ENCODE results near the gene SH2D3A. TPM values are rescaled to one million over a fixed set of nuclear protein-coding genes. Genes with fewer than 3 reads are reported as not detected.
A peak's percentile ranks its signal among the peaks of the same experiment; 100 is the strongest.
"Not testable (repeated sequence)": the region's sequence is repeated elsewhere in the genome, so short reads cannot be mapped to it uniquely, and the experiment has no call there.

SH2D3A gene
- total RNA-seq (2014; rRNA removed; shearing (Covaris generic)): not detected in 2 replicates

DNA sequence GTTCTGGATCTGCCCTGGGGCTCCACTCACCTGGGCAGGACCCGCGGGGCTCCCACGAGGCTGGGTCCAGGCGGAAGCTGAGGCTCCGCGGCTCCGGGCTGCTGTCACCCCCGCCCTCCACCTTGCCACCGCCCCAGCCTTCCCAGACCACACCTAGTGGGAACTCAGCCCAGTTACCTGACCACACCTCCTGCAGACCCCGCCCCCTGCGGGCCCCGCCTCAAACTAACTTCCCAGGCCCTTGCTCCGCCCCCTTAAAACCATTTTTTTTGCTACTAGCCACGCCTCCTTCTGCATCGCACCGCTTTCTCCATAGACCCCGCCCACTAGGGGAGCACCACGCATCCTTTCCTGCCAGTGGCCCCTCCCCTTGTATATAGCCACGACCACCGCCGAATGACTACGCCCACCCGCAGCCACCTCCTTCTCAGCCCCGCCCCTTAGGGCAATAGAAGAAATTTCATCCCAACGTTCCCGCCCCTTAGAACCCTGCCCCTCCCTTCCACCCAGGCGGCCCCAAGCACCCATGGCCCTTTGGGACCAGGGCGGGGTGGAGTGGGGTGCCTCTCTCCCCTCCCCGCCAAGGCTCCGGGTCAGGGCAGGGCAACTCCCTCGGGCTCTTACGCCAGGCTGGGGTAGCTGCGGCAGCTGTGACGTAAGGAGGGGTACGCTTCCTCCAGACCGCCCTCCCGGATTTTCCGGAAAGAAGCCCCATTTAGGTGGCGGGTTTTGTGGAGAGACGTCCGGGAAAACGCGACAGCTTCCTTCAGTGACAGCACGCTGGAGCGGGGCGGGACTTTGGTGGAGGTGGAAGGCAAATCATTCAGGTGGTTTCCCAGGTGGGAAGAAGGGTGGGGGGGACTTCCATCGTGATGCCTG lies at the start of gene SH2D3A:
Gene SH2D3A (minus strand): TSS at position 79 of the 879 bp plus-strand sequence. CDS start 3,687 bp downstream, outside the sequence.
- DNase-seq (ENCODE audit: low spot score): no peak

DNA sequence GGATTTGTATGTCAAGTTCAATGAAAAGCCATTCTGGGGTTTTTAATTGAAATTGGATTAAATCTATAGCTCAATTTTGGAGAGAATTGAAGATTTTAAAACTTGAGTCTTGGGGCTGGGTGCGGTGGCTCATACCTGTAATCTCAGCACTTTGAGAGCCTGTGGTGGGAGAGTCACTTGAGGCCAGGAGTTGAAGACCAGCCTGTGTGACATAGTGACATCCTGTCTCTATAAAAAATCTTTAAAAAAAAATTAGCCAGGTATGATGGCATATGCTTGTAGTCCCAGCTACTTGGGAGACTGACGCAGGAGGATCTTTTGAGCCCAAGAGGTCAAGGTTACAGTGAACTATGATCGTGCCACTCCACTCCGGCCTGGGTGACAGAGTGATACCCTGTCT lies 46.4 kb upstream of the SH2D3A start:
- no peak for DNase-seq (ENCODE audit: low spot score)

DNA sequence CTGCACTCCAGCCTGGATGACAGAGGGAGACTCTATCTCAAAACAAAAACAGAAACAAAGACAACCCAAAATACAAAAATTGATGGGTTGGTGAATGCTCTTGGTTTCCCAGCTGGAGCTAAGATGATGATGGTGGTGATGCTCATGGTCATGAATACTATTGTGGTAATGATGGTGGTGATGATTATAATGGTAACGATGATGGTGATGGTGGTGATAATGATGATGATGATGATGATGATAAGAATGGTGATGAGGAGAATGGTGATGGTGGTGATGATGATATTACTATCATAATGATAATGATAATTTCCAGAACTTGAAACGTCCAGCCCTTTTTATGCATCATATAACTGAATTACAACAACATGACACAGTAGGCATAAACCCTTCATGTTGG lies 45.4 kb upstream of the SH2D3A start:
- DNase-seq (ENCODE audit: low spot score): no peak

DNA sequence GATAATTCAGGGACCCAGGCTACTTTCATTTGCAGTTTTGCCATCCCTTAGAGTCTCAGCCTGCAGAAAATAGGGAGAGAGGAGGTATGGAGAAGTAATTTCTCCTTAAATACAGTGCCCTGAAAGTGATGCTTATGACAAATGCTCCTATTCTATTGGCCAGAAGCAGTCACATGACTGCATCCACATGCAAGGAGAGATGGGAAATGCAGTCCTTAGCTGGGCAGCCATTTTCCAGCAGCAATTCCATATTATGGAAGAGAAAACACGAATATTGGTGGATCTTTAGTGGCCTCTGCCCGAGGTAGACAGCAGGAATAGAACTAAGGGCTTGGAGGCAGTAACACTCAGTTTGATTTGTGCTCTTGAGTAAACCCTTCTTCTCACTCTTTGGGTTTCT lies 44.7 kb upstream of the SH2D3A start:
- DNase-seq (ENCODE audit: low spot score): peak; percentile 86

DNA sequence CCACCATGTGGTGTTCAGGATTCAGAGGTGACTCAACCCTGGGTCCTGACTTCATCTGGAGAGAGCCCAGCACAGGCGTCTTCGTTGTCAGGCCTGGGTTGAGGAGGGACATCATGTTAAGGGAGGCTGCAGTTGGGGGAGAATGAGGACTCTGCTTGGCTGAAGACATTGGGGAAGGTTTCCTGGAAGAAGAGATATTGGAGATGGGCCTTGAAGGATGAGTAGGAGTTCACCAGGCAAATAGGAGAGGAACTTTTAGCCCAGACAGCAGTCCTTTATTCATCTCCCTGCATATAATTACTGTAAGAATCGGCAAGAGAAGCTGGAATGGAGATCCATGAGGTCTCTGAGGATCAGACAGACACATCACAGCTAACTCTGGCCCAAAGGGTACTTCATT lies 44.1 kb upstream of the SH2D3A start:
- no peak for DNase-seq (ENCODE audit: low spot score)

DNA sequence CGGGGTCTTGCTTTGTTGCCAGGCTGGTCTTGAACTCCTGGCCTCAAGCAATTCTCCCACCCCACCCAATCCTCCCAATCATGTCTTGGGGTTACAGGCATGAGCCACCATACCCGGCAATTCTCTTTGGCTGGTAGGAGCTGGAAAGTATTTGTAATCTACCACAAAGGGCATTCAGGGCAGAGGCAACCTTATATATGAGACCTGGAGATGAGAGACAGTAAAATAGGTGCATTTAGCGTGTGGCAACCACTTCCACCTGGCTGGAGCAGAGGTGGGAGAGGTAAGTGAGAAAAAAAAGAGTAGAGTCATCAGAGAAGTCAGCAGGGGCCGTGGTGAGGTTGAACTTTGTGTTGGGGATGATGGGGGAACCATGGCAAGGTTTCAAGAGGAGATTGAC lies 42.0 kb upstream of the SH2D3A start:
- DNase-seq (ENCODE audit: low spot score): no peak

DNA sequence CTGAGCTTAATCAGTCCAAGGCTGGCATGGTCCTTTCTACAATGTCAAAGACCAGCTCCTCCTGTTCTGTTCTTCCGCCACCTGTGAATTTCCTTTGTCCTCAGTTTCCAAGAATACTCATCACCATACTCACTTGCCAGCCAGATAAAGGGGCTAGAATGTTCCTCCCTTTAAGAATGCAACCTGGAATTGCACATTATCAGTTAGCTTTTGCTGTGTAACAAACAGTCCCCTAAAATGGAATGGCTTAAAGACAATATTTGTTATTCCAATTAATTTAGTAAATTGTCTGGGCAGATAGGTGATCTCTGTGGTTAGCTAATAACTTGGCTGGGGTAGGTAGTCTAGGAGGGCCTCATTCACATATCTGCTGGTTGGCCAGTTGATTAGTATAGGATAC lies 41.3 kb upstream of the SH2D3A start:
- DNase-seq (ENCODE audit: low spot score): no peak

DNA sequence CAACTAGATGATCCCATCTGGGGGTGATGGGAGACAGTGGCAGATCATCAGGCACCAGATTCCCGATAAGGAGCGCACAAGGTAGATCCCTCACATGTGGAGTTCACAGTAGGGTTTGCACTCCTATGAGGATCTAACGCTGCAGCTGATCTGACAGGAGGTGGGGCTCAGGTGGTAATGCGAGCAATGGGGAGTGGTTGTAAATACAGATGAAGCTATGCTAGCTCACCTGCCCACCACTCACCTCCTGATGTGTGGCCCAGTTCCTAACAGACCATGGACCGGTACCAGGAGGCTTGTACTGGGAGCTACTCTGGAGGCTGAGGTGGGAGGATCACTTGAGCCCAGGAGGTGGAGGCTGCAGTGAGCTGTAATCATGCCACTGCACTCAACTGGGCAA lies 40.1 kb upstream of the SH2D3A start:
- DNase-seq (ENCODE audit: low spot score): no peak

DNA sequence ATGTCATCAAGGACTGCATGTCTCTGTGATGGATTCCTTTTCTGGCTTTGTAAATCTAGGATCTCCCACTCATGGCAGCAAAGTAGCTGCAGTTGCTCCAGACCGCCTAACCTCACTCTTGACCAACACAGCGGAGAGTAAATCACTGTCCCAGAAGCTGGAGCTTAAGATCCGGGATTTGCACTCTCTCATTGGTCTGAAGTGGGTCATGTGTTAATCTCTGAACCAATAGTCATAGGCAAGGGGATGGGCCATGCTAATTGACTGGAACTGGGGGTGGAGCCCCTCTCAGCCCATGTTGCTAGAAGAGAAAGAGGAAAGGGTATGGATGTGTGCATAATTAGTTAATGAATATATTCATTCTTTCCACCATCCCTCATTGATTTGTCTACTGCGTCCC lies 39.3 kb upstream of the SH2D3A start:
- peak; percentile 48 for DNase-seq (ENCODE audit: low spot score)

DNA sequence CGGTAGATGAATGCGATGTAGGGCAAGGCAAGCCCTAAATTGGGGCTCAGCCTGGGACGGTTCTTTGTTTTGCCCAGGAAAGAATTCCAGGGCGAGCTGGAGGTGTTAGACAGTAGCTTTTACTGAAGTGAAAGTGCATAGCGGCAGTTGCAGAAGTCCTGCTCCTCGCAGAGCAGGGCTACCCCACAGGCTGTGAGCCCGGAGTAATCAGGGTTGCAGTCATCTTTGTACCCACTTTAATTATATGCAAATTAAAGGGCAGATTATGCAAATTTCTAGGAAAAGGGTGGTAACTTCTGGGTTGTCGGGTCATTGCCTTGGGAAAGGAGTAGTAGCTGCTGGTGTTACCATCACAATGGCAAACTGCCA lies 35.8 kb upstream of the SH2D3A start:
- DNase-seq (ENCODE audit: low spot score): no peak

DNA sequence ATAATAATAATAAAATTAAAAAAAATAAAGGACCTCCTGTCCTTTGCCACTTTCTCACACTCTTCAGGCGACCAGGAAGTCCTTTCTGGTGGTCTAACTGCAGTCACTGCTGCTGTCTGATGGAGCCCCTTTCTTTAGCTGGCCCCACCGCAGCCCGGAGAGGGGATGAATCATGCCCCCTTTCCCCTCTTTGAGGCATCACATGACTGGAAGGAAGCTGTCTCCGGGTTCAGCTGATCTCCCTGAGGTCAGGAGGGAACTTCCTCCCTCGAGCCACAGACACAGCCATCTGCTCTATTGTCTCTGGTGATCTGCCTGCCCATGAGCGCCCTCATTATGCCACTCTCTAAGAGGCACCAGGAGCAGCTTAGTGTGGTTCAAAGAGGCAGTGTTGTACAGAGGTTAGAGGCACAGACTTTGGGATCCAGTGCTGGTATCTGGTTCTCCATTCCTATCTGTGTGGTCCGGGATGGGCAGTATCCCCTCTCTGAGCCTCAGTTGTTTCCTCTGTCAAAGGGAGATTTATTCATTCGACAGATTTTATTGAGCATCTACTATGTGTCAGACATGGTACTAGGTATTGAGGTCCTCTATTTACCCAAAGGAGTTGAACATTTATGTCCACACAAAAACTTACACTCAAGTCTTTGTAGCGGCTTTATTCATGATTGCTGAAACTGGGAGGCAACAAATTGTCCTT lies 35.3 kb upstream of the SH2D3A start:
- no peak for DNase-seq (ENCODE audit: low spot score)

DNA sequence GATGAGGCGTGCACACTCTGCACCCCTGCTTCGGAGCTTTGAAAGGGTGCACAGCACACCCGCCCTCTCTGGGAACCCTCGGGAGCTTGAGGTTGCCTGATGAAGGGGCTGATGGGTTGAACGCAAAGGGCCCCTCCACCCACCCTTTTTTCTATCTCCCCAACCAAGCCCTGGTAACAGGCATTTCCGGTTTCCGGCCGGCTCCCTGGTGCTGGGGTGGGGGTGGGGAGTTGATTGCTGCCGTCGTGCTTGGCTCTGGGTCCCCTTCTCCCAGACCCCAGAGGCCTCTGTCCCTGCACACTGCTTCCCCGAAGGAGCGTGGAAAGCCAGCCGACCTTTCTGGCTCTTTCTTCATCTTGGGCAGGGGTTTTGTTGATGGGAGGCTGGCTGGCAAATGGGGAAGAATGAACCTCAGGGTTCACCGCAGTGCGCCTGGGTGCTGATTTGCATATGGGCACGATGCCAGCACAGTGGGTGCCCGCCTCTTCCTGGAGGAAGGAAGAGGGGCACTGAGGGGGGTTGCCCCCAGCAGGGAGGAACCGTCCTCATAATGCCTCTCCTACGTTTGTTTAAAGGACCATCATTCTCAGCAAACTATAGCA lies 34.4 kb upstream of the SH2D3A start:
- no peak for DNase-seq (ENCODE audit: low spot score)

DNA sequence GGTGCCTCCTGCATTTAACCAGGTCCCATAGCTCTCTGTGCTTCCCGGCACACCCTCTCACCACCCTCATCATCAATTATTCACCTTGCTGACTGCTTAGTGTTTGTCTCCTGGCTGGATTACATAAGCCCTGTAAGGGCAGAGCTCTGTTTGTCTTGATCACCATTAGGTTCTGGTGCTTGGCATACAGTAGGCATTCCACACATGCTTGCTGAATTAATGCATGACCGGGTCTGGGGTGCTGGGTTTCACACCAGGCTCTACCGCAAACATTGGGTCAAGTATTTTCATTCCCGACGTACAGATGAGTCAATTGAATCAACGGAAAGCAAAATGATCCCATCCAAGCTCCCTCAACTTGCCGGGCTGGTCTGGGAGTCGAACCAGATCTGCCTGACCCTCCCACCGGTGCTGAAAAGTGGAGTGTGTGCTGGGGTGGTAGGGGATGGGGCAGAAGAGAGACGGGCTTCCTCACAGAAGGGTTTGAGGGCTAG lies 33.8 kb upstream of the SH2D3A start:
- peak; percentile 26 for DNase-seq (ENCODE audit: low spot score)

DNA sequence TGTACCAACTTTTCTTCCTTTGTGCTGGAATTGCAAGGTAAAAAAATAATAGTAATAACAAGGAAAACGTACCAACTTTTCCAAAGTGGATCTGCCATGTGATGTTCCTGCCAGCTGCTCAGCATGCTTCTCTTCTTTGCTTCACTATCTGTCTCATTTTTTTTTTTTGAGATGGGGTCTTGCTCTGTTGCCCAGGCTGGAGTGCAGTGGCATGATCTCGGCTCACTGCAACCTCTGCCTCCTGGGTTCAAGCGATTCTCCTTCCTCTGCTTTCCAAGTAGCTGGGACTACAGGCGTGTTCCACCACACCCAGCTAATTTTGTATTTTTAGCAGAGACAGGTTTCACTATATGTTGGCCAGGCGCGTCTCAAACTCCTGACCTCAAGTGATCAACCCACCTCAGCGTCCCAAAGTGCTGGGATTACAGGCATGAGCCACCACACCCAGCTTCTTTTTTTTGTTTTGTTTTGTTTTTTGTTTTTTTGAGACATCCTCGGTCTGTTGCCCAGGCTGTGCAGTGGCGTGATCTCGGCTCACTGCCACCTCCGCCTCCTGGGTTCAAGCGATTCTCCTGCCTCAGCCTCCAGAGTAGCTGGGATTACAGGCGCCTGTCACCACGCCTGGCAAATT lies 33.0 kb upstream of the SH2D3A start:
- not testable (repeated sequence) for DNase-seq (ENCODE audit: low spot score)

DNA sequence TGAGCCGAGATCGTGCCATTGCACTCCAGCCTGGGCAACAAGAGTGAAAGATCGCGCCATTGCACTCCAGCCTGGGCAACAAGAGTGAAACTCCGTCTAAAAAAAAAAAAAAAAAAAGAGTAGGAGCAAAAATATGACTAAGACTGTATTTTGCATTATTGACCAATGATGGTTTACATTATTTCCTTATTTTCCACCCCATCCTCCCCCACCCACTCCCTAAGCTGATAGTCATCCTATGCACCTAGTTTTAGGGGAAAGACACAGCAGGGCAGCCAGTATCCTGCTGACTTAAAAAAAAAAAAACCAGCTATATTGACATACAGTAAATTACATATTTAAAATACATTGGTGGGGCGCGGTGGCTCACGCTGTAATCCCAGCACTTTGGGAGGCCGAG lies 30.4 kb upstream of the SH2D3A start:
- DNase-seq (ENCODE audit: low spot score): no peak

DNA sequence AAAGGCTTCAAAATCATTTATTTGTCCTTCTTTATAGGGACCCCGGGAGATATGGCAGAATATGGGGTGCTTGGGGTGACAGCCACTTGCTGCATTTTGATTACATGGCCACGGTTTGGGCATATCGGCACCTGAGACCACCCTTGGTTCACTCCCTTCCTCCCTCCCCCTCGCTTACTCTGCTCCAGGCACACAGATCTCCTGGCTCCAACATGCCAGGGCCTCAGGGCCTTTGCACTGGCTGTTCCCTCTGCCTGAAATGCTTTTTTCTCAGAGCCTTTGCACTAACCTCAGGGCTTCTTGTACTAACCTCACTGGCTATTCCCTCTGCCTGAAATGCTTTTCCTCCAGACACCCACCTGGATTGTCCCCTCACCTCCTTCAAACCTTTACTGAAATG lies 29.0 kb upstream of the SH2D3A start:
- DNase-seq (ENCODE audit: low spot score): no peak

DNA sequence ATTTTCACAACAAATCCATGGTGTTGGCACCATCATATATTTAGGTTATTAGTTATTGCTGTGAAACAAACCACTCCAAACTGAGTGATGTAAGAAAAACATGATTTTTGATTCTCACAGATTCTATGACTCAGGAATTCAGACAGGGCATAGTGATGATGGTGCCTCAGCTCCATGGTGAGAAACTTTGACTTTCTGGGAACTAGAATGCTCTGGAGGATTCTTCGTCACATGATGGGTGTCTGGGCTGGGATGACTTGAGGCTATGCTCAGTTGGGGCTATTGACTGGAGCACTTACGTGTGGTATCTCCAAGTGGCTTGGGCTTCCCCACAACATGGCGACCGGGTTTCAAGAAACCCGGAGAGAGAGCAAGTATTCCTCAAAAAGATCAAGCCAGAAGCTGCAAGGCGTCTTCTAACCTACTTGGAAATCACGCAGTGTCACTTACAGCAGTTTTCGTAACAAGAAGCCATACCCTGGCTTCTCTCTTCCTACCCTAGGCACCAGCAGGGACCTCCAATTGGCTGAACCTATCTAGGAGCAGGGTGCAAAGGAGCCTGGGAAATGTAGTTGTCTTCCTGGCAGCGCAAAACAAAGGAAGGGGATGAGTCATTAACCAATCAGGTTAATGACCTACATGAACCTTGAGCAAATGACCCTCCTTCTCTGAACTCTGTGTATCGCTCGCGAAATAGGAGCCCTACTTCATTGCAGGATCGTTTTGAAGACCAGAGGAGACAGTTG lies 27.6 kb upstream of the SH2D3A start:
- DNase-seq (ENCODE audit: low spot score): no peak

DNA sequence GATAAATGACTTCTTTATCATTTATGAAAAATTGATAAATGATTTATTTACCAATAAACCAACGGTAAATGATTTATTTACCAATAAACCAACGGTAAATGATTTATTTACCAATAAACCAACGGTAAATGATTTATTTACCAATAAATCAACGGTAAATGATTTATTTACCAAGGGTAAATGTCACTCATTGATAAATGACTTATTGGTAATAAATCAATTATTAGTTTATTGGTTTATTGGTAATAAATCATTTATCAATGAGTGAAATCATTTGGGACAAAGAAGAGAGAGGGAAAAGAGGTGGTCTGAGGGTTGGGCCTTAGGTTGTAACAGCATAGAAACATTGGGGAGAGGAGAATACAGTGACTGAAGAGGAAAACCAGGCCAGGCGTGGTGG lies 26.7 kb upstream of the SH2D3A start:
- no peak for DNase-seq (ENCODE audit: low spot score)

DNA sequence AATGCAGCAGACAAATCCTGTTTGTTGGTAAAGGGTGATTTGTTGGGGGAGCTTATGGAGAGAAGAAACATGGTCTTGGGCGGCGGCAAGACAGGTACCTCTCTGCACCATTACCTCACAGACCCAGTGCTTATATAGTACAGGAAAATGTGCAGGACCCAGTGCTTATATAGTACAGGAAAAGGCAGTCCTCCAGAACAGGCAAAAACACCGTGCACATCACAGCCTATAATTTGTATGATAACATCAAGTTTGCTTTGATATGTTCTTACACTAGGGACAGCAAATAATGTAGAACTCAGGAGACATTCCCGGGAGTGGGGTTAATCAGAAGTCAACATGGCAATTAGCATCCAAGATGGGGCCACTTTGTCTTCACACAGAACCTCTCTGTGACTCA lies 26.2 kb upstream of the SH2D3A start:
- DNase-seq (ENCODE audit: low spot score): no peak

DNA sequence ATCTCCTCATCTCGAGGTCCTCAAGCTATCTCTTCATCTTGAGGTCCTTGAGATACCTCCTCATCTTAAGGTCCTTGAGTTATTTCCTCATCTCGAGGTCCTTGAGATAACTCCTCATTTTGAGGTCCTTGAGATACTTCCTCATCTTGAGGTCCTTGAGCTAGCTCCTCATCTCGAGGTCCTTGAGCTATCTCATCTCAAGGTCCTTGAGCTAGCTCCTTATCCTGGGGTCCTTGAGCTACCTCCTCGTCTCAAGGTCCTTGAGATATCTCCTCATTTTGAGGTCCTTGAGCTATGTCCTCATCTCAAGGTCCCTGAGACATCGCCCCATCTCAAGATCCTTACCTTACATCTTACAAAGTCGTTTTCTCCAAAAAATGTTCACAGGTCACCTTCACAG lies 24.0 kb upstream of the SH2D3A start:
- no peak for DNase-seq (ENCODE audit: low spot score)
